ENCODE results near the gene KCNA10.

Gene KCNA10

GRCh38 chr1:110489406-110489805, 29.6 kb downstream of the KCNA10 start:
- Histone ChIP-seq H3K9me3 (no peaks in the 10 kb centered on the region), H3K4me3 (no peak overlapping the region), H3K27me3 (peaks cover 0 to 18% of the 10 kb centered on the region in 2 donors), H3K36me3 (no peaks in the 10 kb centered on the region), H3K27ac (no peak overlapping the region), H3K4me1 (no peaks in the 10 kb centered on the region)
- no peak for DNase-seq
- intact Hi-C loops (cut with DNase I; ENCODE audit: low total_unique reads) = no loop called here
- TF ChIP-seq CTCF (IDR thresholded peaks at IDR 0.05) = no peak

GRCh38 chr1:110488867-110489266, 30.1 kb downstream of the KCNA10 start:
- H3K27ac ChIP-seq = no peak overlapping the region
- no peaks in the 10 kb centered on the region for H3K36me3 ChIP-seq
- H3K9me3 ChIP-seq = no peaks in the 10 kb centered on the region
- no peak overlapping the region for H3K4me3 ChIP-seq
- peaks cover 0 to 23% of the 10 kb centered on the region in 2 donors for H3K27me3 ChIP-seq
- intact Hi-C loops (cut with DNase I; ENCODE audit: low total_unique reads) = no loop called here
- no peak for DNase-seq
- TF ChIP-seq CTCF (IDR thresholded peaks at IDR 0.05) = no peak
- H3K4me1 ChIP-seq = no peaks in the 10 kb centered on the region

- DNase-seq = no peak
- Histone ChIP-seq H3K4me1 (no peaks in the 10 kb centered on the region), H3K36me3 (no peaks in the 10 kb centered on the region), H3K4me3 (no peak overlapping the region), H3K27ac (no peak overlapping the region), H3K27me3 (peaks cover 0 to 30% of the 10 kb centered on the region in 2 donors), H3K9me3 (no peaks in the 10 kb centered on the region)
- no peak for TF ChIP-seq CTCF (IDR thresholded peaks at IDR 0.05)
- intact Hi-C loops (cut with DNase I; ENCODE audit: low total_unique reads) = no loop called here
Observed at GRCh38 chr1:110488161-110488560, 30.8 kb downstream of the KCNA10 start.

GRCh38 chr1:110487726-110488125, 31.2 kb downstream of the KCNA10 start:
- no peaks in the 10 kb centered on the region for H3K4me1 ChIP-seq
- no peaks in the 10 kb centered on the region for H3K36me3 ChIP-seq
- no peak overlapping the region for H3K27ac ChIP-seq
- intact Hi-C loops (cut with DNase I; ENCODE audit: low total_unique reads) = no loop called here
- no peak for TF ChIP-seq CTCF (IDR thresholded peaks at IDR 0.05)
- H3K27me3 ChIP-seq = peaks cover 0 to 33% of the 10 kb centered on the region in 2 donors
- no peak overlapping the region for H3K4me3 ChIP-seq
- DNase-seq = no peak
- no peaks in the 10 kb centered on the region for H3K9me3 ChIP-seq

- no peak overlapping the region for H3K4me3 ChIP-seq
- no peak for DNase-seq
- no peaks in the 10 kb centered on the region for H3K9me3 ChIP-seq
- H3K27ac ChIP-seq = no peak overlapping the region
- no peaks in the 10 kb centered on the region for H3K4me1 ChIP-seq
- TF ChIP-seq CTCF (IDR thresholded peaks at IDR 0.05) = no peak
- no peaks in the 10 kb centered on the region for H3K36me3 ChIP-seq
- intact Hi-C loops (cut with DNase I; ENCODE audit: low total_unique reads) = no loop called here
- peaks cover 0 to 33% of the 10 kb centered on the region in 2 donors for H3K27me3 ChIP-seq
Observed at GRCh38 chr1:110485725-110486124, 33.2 kb downstream of the KCNA10 start.

GRCh38 chr1:110484801-110485200, 34.2 kb downstream of the KCNA10 start:
- intact Hi-C loops (cut with DNase I; ENCODE audit: low total_unique reads) = no loop called here
- H3K4me1 ChIP-seq = no peaks in the 10 kb centered on the region
- no peak for DNase-seq
- no peak for TF ChIP-seq CTCF (IDR thresholded peaks at IDR 0.05)
- H3K9me3 ChIP-seq = no peaks in the 10 kb centered on the region
- no peak overlapping the region for H3K4me3 ChIP-seq
- no peak overlapping the region for H3K27ac ChIP-seq
- H3K36me3 ChIP-seq = no peaks in the 10 kb centered on the region
- H3K27me3 ChIP-seq = peaks cover 0 to 33% of the 10 kb centered on the region in 2 donors
